ENCODE data around the gene MAD1L1.

Gene MAD1L1

DNA sequence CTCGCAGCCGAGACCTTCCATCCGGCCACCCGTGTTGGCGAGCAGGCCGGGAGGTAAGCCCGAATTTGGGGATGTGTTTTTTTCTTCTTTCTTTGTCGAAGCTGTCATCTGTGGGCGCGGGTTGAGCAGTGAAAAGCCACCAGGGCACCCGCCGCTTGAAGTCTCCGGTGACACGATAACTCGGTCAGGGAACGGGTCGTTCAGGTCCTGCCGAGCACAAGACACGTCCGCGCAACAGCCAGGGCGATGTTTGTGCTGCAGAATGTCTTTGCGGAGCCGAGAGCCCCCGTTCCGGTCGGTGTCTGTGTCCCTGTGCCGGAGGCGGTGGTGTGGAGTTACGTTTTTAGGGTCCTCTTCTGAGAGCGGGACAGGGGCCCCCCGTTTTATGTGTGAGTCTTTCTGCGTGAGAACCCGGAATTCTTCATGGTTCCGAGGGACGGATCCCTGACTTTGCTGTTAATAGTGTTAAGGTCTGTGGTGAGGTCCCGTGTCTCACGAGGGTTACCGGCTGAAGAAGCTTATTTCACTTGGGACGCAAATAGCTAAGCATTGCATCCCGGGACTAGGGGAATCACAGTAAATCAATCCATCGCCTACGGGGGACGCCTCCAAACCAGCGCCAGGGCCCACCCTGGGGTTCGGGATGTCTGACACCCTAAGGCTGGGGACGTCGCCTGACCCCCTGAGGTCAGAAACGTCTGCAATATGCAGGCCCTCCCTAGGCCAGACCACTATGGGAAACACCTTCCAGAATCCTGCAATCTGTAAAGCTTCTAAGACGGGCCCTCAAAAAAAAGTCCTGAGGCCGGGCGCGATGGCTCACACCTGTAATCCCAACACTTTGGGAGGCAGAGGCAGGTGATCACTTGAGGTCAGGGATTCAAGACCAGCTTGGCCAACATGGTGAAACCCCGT lies 463.2 kb downstream of the MAD1L1 start:
- no peak overlapping the region for H3K4me3 ChIP-seq (replicated peaks; ENCODE audit: low read depth, low read length)
- TF ChIP-seq, protein P1, sequence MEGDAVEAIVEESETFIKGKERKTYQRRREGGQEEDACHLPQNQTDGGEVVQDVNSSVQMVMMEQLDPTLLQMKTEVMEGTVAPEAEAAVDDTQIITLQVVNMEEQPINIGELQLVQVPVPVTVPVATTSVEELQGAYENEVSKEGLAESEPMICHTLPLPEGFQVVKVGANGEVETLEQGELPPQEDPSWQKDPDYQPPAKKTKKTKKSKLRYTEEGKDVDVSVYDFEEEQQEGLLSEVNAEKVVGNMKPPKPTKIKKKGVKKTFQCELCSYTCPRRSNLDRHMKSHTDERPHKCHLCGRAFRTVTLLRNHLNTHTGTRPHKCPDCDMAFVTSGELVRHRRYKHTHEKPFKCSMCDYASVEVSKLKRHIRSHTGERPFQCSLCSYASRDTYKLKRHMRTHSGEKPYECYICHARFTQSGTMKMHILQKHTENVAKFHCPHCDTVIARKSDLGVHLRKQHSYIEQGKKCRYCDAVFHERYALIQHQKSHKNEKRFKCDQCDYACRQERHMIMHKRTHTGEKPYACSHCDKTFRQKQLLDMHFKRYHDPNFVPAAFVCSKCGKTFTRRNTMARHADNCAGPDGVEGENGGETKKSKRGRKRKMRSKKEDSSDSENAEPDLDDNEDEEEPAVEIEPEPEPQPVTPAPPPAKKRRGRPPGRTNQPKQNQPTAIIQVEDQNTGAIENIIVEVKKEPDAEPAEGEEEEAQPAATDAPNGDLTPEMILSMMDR (IDR thresholded peaks at IDR 0.05; ENCODE audit: low read depth, low read length, missing control alignments): no peak
- DNase-seq (ENCODE audit: extremely low read depth, low read depth): no peak

DNA sequence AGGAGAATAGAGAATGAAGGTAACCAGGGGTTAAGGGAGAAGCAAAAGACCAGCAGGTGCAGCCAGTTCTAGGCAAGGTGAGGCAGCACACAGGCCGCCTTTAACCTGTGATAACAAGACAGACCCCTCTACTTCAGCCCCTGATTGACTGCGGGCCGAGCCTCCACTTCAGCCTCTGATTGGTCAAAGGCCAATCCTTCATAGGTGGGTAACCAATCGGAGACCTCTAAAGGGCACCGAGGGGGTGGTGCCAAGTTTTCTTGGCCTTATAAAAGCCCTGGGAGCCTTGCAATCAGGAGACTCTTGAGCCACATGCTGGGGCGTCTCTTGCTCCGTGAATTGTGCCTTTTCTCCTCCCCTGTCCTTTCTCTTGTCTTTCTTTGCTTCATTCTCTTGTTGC lies 463.9 kb downstream of the MAD1L1 start:
- H3K4me3 ChIP-seq (replicated peaks; ENCODE audit: low read depth, low read length): no peak overlapping the region
- TF ChIP-seq, protein P1 (IDR thresholded peaks at IDR 0.05; ENCODE audit: low read depth, low read length, missing control alignments): no peak
- DNase-seq (ENCODE audit: extremely low read depth, low read depth): no peak

DNA sequence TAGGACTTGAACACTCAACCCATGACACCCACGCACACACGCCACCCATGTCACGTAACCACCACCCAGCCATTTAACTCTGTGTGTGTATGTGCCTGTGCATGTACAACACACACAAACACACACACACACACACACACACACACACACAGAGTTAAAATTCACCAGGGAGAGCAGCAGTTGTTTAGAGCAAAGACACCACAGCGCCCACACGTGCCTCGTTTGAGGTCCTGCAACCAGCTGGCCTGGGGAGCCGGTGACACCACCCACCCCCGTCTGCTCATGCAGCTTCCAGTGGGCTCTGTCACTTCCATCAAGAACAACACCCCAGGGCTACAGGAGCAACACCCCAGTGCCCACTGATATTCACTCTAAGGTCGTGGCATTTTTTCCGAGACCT lies 465.2 kb downstream of the MAD1L1 start:
- no peak overlapping the region for H3K4me3 ChIP-seq (replicated peaks; ENCODE audit: low read depth, low read length)
- TF ChIP-seq, protein P1 (IDR thresholded peaks at IDR 0.05; ENCODE audit: low read depth, low read length, missing control alignments): no peak
- DNase-seq (ENCODE audit: extremely low read depth, low read depth): no peak

Data from HFF-Myc (cell line).